Panc1 (cell line): Measurements from ENCODE around the gene NEK5.

ENCODE experiments used
- CTCF ChIP-seq: fragments of 450-650 bp; IDR thresholded peaks from 2 replicates; pipeline ENCODE4 v1.5.1; 2017; ENCODE audit warnings: mild to moderate bottlenecking
- POLR2AphosphoS5 ChIP-seq: IDR thresholded peaks from 2 replicates; pipeline ENCODE4 v1.6.1; 2012; ENCODE audit warnings: mild to moderate bottlenecking, low read depth, low read length, moderate library complexity
- REST ChIP-seq, 2 experiments: IDR thresholded peaks; 2 replicates each; pipeline ENCODE4 v1.6.1; 2011 to 2012; ENCODE audit warnings: low read depth in 2 of 2, control low read depth in 1 of 2, low read length in 1 of 2, mild to moderate bottlenecking in 1 of 2, moderate library complexity in 1 of 2; ENCODE audit not compliant: insufficient read depth in 1 of 2
- SIN3A ChIP-seq: IDR thresholded peaks from 2 replicates; pipeline ENCODE4 v1.6.1; 2012; ENCODE audit warnings: low read depth, mild to moderate bottlenecking, low read length, moderate library complexity, borderline replicate concordance; ENCODE audit not compliant: insufficient read depth

DNA sequence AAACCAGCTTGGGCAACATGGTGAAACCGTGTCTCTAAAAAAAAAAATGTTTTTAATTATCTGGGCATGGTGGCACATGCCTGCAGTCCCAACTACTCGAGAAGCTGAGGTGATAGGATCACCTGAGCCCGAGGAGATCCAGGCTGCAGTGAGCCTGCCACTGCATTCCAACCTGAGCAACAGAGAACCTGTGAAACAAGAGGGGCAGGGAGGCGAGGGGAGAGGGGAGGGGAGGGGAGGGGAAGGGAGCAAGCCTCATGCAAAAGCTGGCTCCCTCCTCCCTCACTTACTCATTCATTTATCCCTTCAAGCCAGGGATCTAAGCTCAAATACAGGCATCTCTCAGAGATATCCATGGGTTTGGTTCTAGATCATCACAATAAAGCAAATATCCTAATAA, 126.5 kb downstream of the NEK5 start:
- TF ChIP-seq POLR2AphosphoS5 (no peak), CTCF (no peak), SIN3A (no peak), REST (IDR thresholded peaks at IDR 0.05; ENCODE audit: insufficient read depth in 1 of 2, low read depth in 2 of 2, low read length in 1 of 2) (no peak)
